GM23338 (cell line): ENCODE results near the gene MAD1L1. TPM values are rescaled to one million over a fixed set of nuclear protein-coding genes. Genes with fewer than 3 reads are reported as not detected.

ENCODE experiments used
- ATAC-seq: fragments of 200-7000 bp; cut with Tn5 transposase; 3 replicates; pipeline ENCODE4 v1.9.1; 2020
- DNase-seq: peaks from one replicate; pipeline ENCODE4 v3.0.0-alpha.2; 2015; ENCODE audit warnings: low spot score
- H2AFZ ChIP-seq: fragments of 200-600 bp; sonication (generic); 2 replicates; pipeline ENCODE4 v1.8.0; 2016; ENCODE audit warnings: antibody characterized with exemption, mild to moderate bottlenecking, moderate library complexity
- H3F3A ChIP-seq: fragments of 200-600 bp; sonication (generic); replicated peaks from 2 replicates; pipeline ENCODE4 v1.8.0; 2017; ENCODE audit warnings: antibody characterized with exemption, mixed run types, low read depth
- H3K27ac ChIP-seq: fragments of 200-600 bp; sonication (generic); 2 replicates; pipeline ENCODE4 v1.6.1; 2016; ENCODE audit warnings: low read depth
- H3K27me3 ChIP-seq: fragments of 200-600 bp; sonication (generic); 2 replicates; pipeline ENCODE4 v1.8.0; 2016; ENCODE audit warnings: mild to moderate bottlenecking, mixed run types, moderate library complexity; ENCODE audit not compliant: insufficient read depth
- H3K36me3 ChIP-seq: fragments of 200-600 bp; sonication (generic); 2 replicates; pipeline ENCODE4 v1.8.0; 2016; ENCODE audit warnings: mild to moderate bottlenecking; ENCODE audit not compliant: insufficient read depth
- H3K4me1 ChIP-seq: fragments of 200-600 bp; sonication (generic); 2 replicates; pipeline ENCODE4 v1.8.0; 2016; ENCODE audit warnings: mild to moderate bottlenecking, moderate library complexity; ENCODE audit not compliant: insufficient read depth
- H3K4me2 ChIP-seq: fragments of 200-600 bp; sonication (generic); 2 replicates; pipeline ENCODE4 v1.7.1; 2017; ENCODE audit warnings: mixed run types
- H3K4me3 ChIP-seq: fragments of 200-600 bp; sonication (generic); 2 replicates; pipeline ENCODE4 v1.6.1; 2016; ENCODE audit warnings: mixed run types
- H3K79me2 ChIP-seq: fragments of 200-600 bp; sonication (generic); replicated peaks from 2 replicates; pipeline ENCODE4 v1.8.0; 2017; ENCODE audit warnings: mild to moderate bottlenecking; ENCODE audit not compliant: insufficient read depth
- H3K9me2 ChIP-seq: fragments of 200-600 bp; sonication (generic); 2 replicates; pipeline ENCODE4 v1.8.0; 2017; ENCODE audit not compliant: insufficient read depth
- H4K20me1 ChIP-seq: fragments of 200-600 bp; sonication (generic); replicated peaks from 2 replicates; pipeline ENCODE4 v1.8.0; 2017; ENCODE audit warnings: mild to moderate bottlenecking; ENCODE audit not compliant: insufficient read depth
- H3K27ac Mint-ChIP-seq: 2 replicates; pipeline ENCODE4 v1.8.0; 2020; ENCODE audit warnings: inconsistent platforms, mild to moderate bottlenecking, moderate library complexity, mixed read lengths
- H3K27me3 Mint-ChIP-seq: 3 replicates; pipeline ENCODE4 v1.8.0; 2022; ENCODE audit warnings: low read depth, mild to moderate bottlenecking, moderate library complexity, mixed read lengths, inconsistent platforms; ENCODE audit not compliant: insufficient read depth, poor library complexity
- H3K36me3 Mint-ChIP-seq: 3 replicates; pipeline ENCODE4 v1.8.0; 2021; ENCODE audit warnings: low read depth, mild to moderate bottlenecking, inconsistent platforms, moderate library complexity, mixed read lengths
- H3K4me1 Mint-ChIP-seq: 3 replicates; pipeline ENCODE4 v1.8.0; 2020; ENCODE audit warnings: mild to moderate bottlenecking, inconsistent platforms, mixed read lengths
- H3K4me3 Mint-ChIP-seq: 3 replicates; pipeline ENCODE4 v1.8.0; 2021; ENCODE audit warnings: moderate library complexity, mild to moderate bottlenecking, inconsistent platforms, mixed read lengths
- H3K9me3 Mint-ChIP-seq: 3 replicates; pipeline ENCODE4 v1.8.0; 2020; ENCODE audit warnings: moderate library complexity, mild to moderate bottlenecking, inconsistent platforms, mixed read lengths
- CREB1 ChIP-seq: fragments of 250-450 bp; sonication (Bioruptor Pico); IDR thresholded peaks from 2 replicates; pipeline ENCODE4 v1.5.0; 2020; ENCODE audit warnings: low read depth, mild to moderate bottlenecking, moderate library complexity
- CTCF ChIP-seq, 2 experiments: fragments of 200-600 bp in 1 of 2; sonication (generic) in 1 of 2; conservative IDR thresholded peaks; 2 replicates each; pipeline versions ENCODE4 v1.5.1 to v1.6.1; 2016 to 2017; ENCODE audit warnings: antibody characterized with exemption in 2 of 2, low read depth in 2 of 2, mild to moderate bottlenecking in 2 of 2, moderate library complexity in 1 of 2
- ETS1 ChIP-seq: IDR thresholded peaks from 2 replicates; pipeline ENCODE4 v1.6.1; 2016; ENCODE audit warnings: antibody characterized with exemption
- EZH2 ChIP-seq: fragments of 200-600 bp; sonication (generic); IDR thresholded peaks from one replicate; pipeline ENCODE4 v1.8.0; 2017; ENCODE audit warnings: antibody characterized with exemption, mild to moderate bottlenecking, low read depth; ENCODE audit not compliant: unreplicated experiment
- EZH2phosphoT487 ChIP-seq: fragments of 200-600 bp; sonication (generic); IDR thresholded peaks from one replicate; pipeline ENCODE4 v1.8.1; 2018; ENCODE audit warnings: antibody characterized with exemption; ENCODE audit not compliant: unreplicated experiment
- JUNB ChIP-seq: IDR thresholded peaks from one replicate; pipeline ENCODE4 v1.6.1; 2016; ENCODE audit warnings: antibody characterized with exemption; ENCODE audit not compliant: unreplicated experiment
- NANOG ChIP-seq: IDR thresholded peaks from 2 replicates; pipeline ENCODE4 v1.6.1; 2016; ENCODE audit warnings: antibody characterized with exemption, borderline replicate concordance
- POLR2AphosphoS5 ChIP-seq: IDR thresholded peaks from 2 replicates; pipeline ENCODE4 v1.6.1; 2016; ENCODE audit warnings: antibody characterized with exemption, low read depth
- REST ChIP-seq: IDR thresholded peaks from one replicate; pipeline ENCODE4 v1.6.1; 2018; ENCODE audit warnings: antibody characterized with exemption; ENCODE audit not compliant: unreplicated experiment
- STAT1 ChIP-seq: IDR thresholded peaks from one replicate; pipeline ENCODE4 v1.6.1; 2016; ENCODE audit warnings: antibody characterized with exemption; ENCODE audit not compliant: unreplicated experiment
- ZNF331 ChIP-seq: fragments of 250-450 bp; sonication (Bioruptor Pico); IDR thresholded peaks from 2 replicates; pipeline ENCODE4 v1.5.0; 2020; ENCODE audit warnings: low read depth, mild to moderate bottlenecking, moderate library complexity
- ZNF462 ChIP-seq: fragments of 250-450 bp; sonication (Bioruptor Pico); IDR thresholded peaks from 2 replicates; pipeline ENCODE4 v1.5.0; 2020; ENCODE audit warnings: mild to moderate bottlenecking, moderate library complexity
- polyA plus RNA-seq: library from polyadenylated mRNA; unstranded; fragments of >200 nt; fragmentation: Nextera tagmentation; extraction: Ambion mirVana; gene quantifications from 2 replicates; pipeline ENCODE4 v1.2.1, GENCODE V29; 2016
- total RNA-seq: library from RNA; depleted of rRNA; stranded (reverse); fragments of >200 nt; shearing (Covaris generic); gene quantifications from 2 replicates; pipeline ENCODE4 v1.2.3, GENCODE V29; 2014

Gene MAD1L1
- total and polyA plus RNA-seq, 2 experiments from 2014 or later: 40.3 to 59.3 TPM

GRCh38 chr7:2109251-2109872 lies 123.4 kb downstream of the MAD1L1 start:
- Histone ChIP-seq H3K27ac (no peak overlapping the region), H3K4me3 (no peak overlapping the region), H2AFZ (no peak overlapping the region), H3K9me2 (no peaks in the 10 kb centered on the region), H4K20me1 (0 out of 2 replicates have a peak, but pooled peaks cover 7% of the 10 kb centered on the region), H3K4me1 (no peaks in the 10 kb centered on the region; the same call in 1 of the 2 replicates), H3K27me3 (no peaks in the 10 kb centered on the region), H3K36me3 (no peaks in the 10 kb centered on the region), H3F3A (0 out of 2 replicates have a peak, but pooled peaks cover 5% of the 10 kb centered on the region), H3K79me2 (peaks cover 11% of the 10 kb centered on the region; the same call in 1 of the 2 replicates), H3K4me2 (no peak overlapping the region)
- ATAC-seq: no peak
- no peak for DNase-seq
- Mint-ChIP-seq H3K4me3 (no peak overlapping the region), H3K27ac (peak overlapping the region; percentile 86; the same call in 1 of the 2 replicates), H3K36me3 (peaks cover 10% of the 10 kb centered on the region), H3K4me1 (peaks cover 57% of the 10 kb centered on the region), H3K9me3 (no peaks in the 10 kb centered on the region), H3K27me3 (peaks cover 26% of the 10 kb centered on the region)
- TF ChIP-seq ZNF331 (no peak), STAT1 (no peak), CTCF (conservative IDR thresholded peaks at IDR 0.05; ENCODE audit: low read depth in 2 of 2) (no peak), CREB1 (CRISPR knock-in tag) (no peak), EZH2 (no peak), ETS1 (no peak), JUNB (no peak), ZNF462 (no peak), EZH2phosphoT487 (no peak), REST (no peak), NANOG (no peak), POLR2AphosphoS5 (no peak)
